Karpas-422 (cell line): ENCODE measurements around the gene FRRS1. TPM values are rescaled to one million over a fixed set of nuclear protein-coding genes. Genes with fewer than 3 reads are reported as not detected.
A peak's percentile ranks its signal among the peaks of the same experiment; 100 is the strongest.

Source experiments
- DNase-seq: peaks from one replicate; pipeline ENCODE4 v3.0.0-alpha.2; 2015
- H2AFZ ChIP-seq: fragments of 200-600 bp; sonication (generic); 2 replicates; pipeline ENCODE4 v1.6.1; 2014; ENCODE audit warnings: antibody characterized with exemption, low read length, mixed read lengths
- H3K27ac ChIP-seq: fragments of 200-600 bp; sonication (generic); 2 replicates; pipeline ENCODE4 v1.5.1; 2014; ENCODE audit warnings: mild to moderate bottlenecking, low read length, moderate library complexity
- H3K27me3 ChIP-seq: fragments of 200-600 bp; sonication (generic); 2 replicates; pipeline ENCODE4 v1.6.1; 2014; ENCODE audit warnings: low read length, mixed read lengths
- H3K36me3 ChIP-seq: fragments of 200-600 bp; sonication (generic); 2 replicates; pipeline ENCODE4 v1.6.1; 2014; ENCODE audit warnings: low read length, mixed read lengths; ENCODE audit not compliant: insufficient read depth
- H3K4me1 ChIP-seq: fragments of 200-600 bp; sonication (generic); 2 replicates; pipeline ENCODE4 v1.6.1; 2014; ENCODE audit warnings: mild to moderate bottlenecking, low read length, mixed read lengths
- H3K4me2 ChIP-seq: fragments of 200-600 bp; sonication (generic); 2 replicates; pipeline ENCODE4 v1.6.1; 2014; ENCODE audit warnings: low read length, low read depth, mild to moderate bottlenecking; ENCODE audit not compliant: poor library complexity, severe bottlenecking
- H3K4me3 ChIP-seq: fragments of 200-600 bp; sonication (generic); 2 replicates; pipeline ENCODE4 v1.5.1; 2014; ENCODE audit warnings: mild to moderate bottlenecking, antibody characterized with exemption, low read length, mixed read lengths
- H3K79me2 ChIP-seq: fragments of 200-600 bp; sonication (generic); 2 replicates; pipeline ENCODE4 v1.6.1; 2014; ENCODE audit warnings: mild to moderate bottlenecking, low read length, mixed read lengths
- H3K9ac ChIP-seq: fragments of 200-600 bp; sonication (generic); 2 replicates; pipeline ENCODE4 v1.6.0; 2014; ENCODE audit warnings: low read length
- H3K9me2 ChIP-seq: fragments of 200-600 bp; sonication (generic), shearing (Covaris generic); replicated peaks from 2 replicates; pipeline ENCODE4 v1.6.0; 2014; ENCODE audit warnings: mild to moderate bottlenecking, low read length, moderate library complexity; ENCODE audit not compliant: insufficient read depth
- H3K9me3 ChIP-seq: fragments of 300-700, 200-600 bp; sonication (generic); 2 replicates; pipeline ENCODE4 v1.6.1; 2014; ENCODE audit warnings: low read length, mixed read lengths
- H4K20me1 ChIP-seq: fragments of 200-600 bp; sonication (generic); 2 replicates; pipeline ENCODE4 v1.6.1; 2014; ENCODE audit warnings: mild to moderate bottlenecking, antibody characterized with exemption, low read length, low read depth; ENCODE audit not compliant: insufficient read depth
- total RNA-seq: library from RNA; depleted of rRNA; stranded (reverse); fragments of >200 nt; shearing (Covaris generic); gene quantifications from 2 replicates; pipeline ENCODE4 v1.2.3, GENCODE V29; 2014; ENCODE audit warnings: low replicate concordance

FRRS1 gene
- total RNA-seq, 1 experiment from 2014 or later, result 47.1 TPM

- Histone ChIP-seq H3K27me3 (no peaks in the 10 kb centered on the region), H4K20me1 (no peaks in the 10 kb centered on the region), H3K27ac (no peak overlapping the region), H3K36me3 (peaks cover 75% of the 10 kb centered on the region), H2AFZ (no peak overlapping the region), H3K4me1 (no peaks in the 10 kb centered on the region; the same call in 1 of the 2 replicates), H3K79me2 (peaks cover 6% of the 10 kb centered on the region; the same call in 1 of the 2 replicates), H3K4me3 (no peak overlapping the region), H3K9ac (no peak overlapping the region), H3K9me3 (no peaks in the 10 kb centered on the region), H3K9me2 (no peaks in the 10 kb centered on the region), H3K4me2 (no peak overlapping the region)
- peak; percentile 68 for DNase-seq
Observed at GRCh38 chr1:99737016-99737415, 29.4 kb downstream of the FRRS1 start.

GRCh38 chr1:99735852-99736251, 30.6 kb downstream of the FRRS1 start:
- Histone ChIP-seq H3K9ac (no peak overlapping the region), H3K27ac (no peak overlapping the region), H3K27me3 (no peaks in the 10 kb centered on the region), H2AFZ (no peak overlapping the region), H3K79me2 (peaks cover 6% of the 10 kb centered on the region; the same call in 1 of the 2 replicates), H3K4me2 (no peak overlapping the region), H3K4me1 (no peaks in the 10 kb centered on the region; the same call in 1 of the 2 replicates), H3K4me3 (no peak overlapping the region), H4K20me1 (no peaks in the 10 kb centered on the region), H3K9me2 (no peaks in the 10 kb centered on the region), H3K9me3 (no peaks in the 10 kb centered on the region), H3K36me3 (peaks cover 64% of the 10 kb centered on the region)
- DNase-seq, result no peak

- H3K27ac ChIP-seq, result no peak overlapping the region
Observed at GRCh38 chr1:99731384-99731783, 35.1 kb downstream of the FRRS1 start.

GRCh38 chr1:99728494-99729235, 37.8 kb downstream of the FRRS1 start:
- H3K4me1 ChIP-seq, result peaks cover 13% of the 10 kb centered on the region

More at GRCh38 chr1:99731384-99731783, 35.1 kb downstream of the FRRS1 start:
- no peak overlapping the region for H3K9ac ChIP-seq
- peaks cover 13% of the 10 kb centered on the region for H3K4me1 ChIP-seq
- H3K4me2 ChIP-seq, result no peak overlapping the region
- H3K27me3 ChIP-seq, result no peaks in the 10 kb centered on the region
- no peak for DNase-seq
- H2AFZ ChIP-seq, result no peak overlapping the region
- no peaks in the 10 kb centered on the region for H3K9me2 ChIP-seq
- peaks cover 43% of the 10 kb centered on the region for H3K36me3 ChIP-seq
- no peaks in the 10 kb centered on the region for H4K20me1 ChIP-seq
- H3K9me3 ChIP-seq, result no peaks in the 10 kb centered on the region
- H3K4me3 ChIP-seq, result no peak overlapping the region
- H3K79me2 ChIP-seq, result peaks cover 3% of the 10 kb centered on the region; the same call in 1 of the 2 replicates

GRCh38 chr1:99727575-99728185, 38.8 kb downstream of the FRRS1 start:
- Histone ChIP-seq H3K9me2 (no peaks in the 10 kb centered on the region), H3K27me3 (no peaks in the 10 kb centered on the region), H3K36me3 (peaks cover 33% of the 10 kb centered on the region; the same call in 1 of the 2 replicates), H2AFZ (no peak overlapping the region), H3K9me3 (no peaks in the 10 kb centered on the region), H3K4me2 (no peak overlapping the region), H3K27ac (no peak overlapping the region), H3K79me2 (0 out of 2 replicates have a peak, but pooled peaks cover 5% of the 10 kb centered on the region), H3K4me3 (no peak overlapping the region), H3K4me1 (peaks cover 13% of the 10 kb centered on the region), H3K9ac (no peak overlapping the region), H4K20me1 (no peaks in the 10 kb centered on the region)
- no peak for DNase-seq

More at GRCh38 chr1:99728494-99729235, 37.8 kb downstream of the FRRS1 start:
- Histone ChIP-seq H3K27ac (peak overlapping the region; percentile 13; the same call in 1 of the 2 replicates), H3K36me3 (peaks cover 34% of the 10 kb centered on the region; the same call in 1 of the 2 replicates), H3K4me2 (no peak overlapping the region), H3K9me2 (no peaks in the 10 kb centered on the region), H3K27me3 (no peaks in the 10 kb centered on the region), H4K20me1 (no peaks in the 10 kb centered on the region), H3K9me3 (no peaks in the 10 kb centered on the region), H2AFZ (no peak overlapping the region), H3K4me3 (no peak overlapping the region), H3K9ac (no peak overlapping the region), H3K79me2 (peaks cover 3% of the 10 kb centered on the region; the same call in 1 of the 2 replicates)
- peak; percentile 67 for DNase-seq

- Histone ChIP-seq H3K27me3 (no peaks in the 10 kb centered on the region), H3K27ac (no peak overlapping the region), H3K79me2 (0 out of 2 replicates have a peak, but pooled peaks cover 5% of the 10 kb centered on the region), H3K9me3 (no peaks in the 10 kb centered on the region), H3K9me2 (no peaks in the 10 kb centered on the region), H3K4me1 (peaks cover 13% of the 10 kb centered on the region), H3K4me2 (no peak overlapping the region), H3K9ac (no peak overlapping the region), H3K4me3 (no peak overlapping the region), H3K36me3 (peaks cover 33% of the 10 kb centered on the region; the same call in 1 of the 2 replicates), H4K20me1 (no peaks in the 10 kb centered on the region), H2AFZ (no peak overlapping the region)
- DNase-seq, result no peak
Observed at GRCh38 chr1:99726818-99727217, 39.6 kb downstream of the FRRS1 start.

GRCh38 chr1:99726407-99726806, 40.0 kb downstream of the FRRS1 start:
- H2AFZ ChIP-seq, result no peak overlapping the region
- H3K9me3 ChIP-seq, result no peaks in the 10 kb centered on the region
- no peaks in the 10 kb centered on the region for H4K20me1 ChIP-seq
- no peaks in the 10 kb centered on the region for H3K9me2 ChIP-seq
- peaks cover 13% of the 10 kb centered on the region for H3K4me1 ChIP-seq
- no peak for DNase-seq
- 0 out of 2 replicates have a peak, but pooled peaks cover 5% of the 10 kb centered on the region for H3K79me2 ChIP-seq
- peaks cover 33% of the 10 kb centered on the region; the same call in 1 of the 2 replicates for H3K36me3 ChIP-seq
- H3K9ac ChIP-seq, result no peak overlapping the region
- no peak overlapping the region for H3K4me3 ChIP-seq
- H3K27me3 ChIP-seq, result no peaks in the 10 kb centered on the region
- H3K27ac ChIP-seq, result no peak overlapping the region
- no peak overlapping the region for H3K4me2 ChIP-seq

GRCh38 chr1:99725996-99726395, 40.4 kb downstream of the FRRS1 start:
- Histone ChIP-seq H4K20me1 (no peaks in the 10 kb centered on the region), H3K9me3 (no peaks in the 10 kb centered on the region), H3K9ac (no peak overlapping the region)

More at GRCh38 chr1:99725996-99726395, 40.4 kb downstream of the FRRS1 start:
- H3K36me3 ChIP-seq, result peaks cover 33% of the 10 kb centered on the region; the same call in 1 of the 2 replicates
- no peak overlapping the region for H3K27ac ChIP-seq
- no peak overlapping the region for H3K4me3 ChIP-seq
- DNase-seq, result no peak
- H3K9me2 ChIP-seq, result no peaks in the 10 kb centered on the region
- H2AFZ ChIP-seq, result no peak overlapping the region
- no peak overlapping the region for H3K4me2 ChIP-seq
- H3K79me2 ChIP-seq, result 0 out of 2 replicates have a peak, but pooled peaks cover 5% of the 10 kb centered on the region
- H3K4me1 ChIP-seq, result peaks cover 13% of the 10 kb centered on the region
- H3K27me3 ChIP-seq, result no peaks in the 10 kb centered on the region
